ENCODE results near the gene ZFP36.

The ZFP36 gene

DNA sequence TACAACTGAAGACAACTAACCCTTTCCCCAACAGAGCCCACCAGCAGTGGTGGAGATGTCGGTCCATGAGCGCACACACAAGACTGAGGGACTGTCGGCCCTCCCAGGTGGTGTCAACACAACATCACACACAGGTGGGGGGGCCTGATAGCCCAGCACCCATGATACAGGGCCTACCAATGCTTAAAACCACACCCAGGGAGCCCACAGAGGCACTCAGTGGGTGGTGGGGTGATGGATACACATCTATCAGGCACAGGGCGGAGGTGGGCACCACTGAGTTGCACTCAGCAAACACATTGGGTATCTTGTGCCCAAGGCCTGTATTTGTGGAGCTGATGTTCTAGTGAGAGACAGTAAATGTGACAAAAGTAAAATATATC, 7.0 kb upstream of the ZFP36 start:
- H3K27ac ChIP-seq: no peak overlapping the region

DNA sequence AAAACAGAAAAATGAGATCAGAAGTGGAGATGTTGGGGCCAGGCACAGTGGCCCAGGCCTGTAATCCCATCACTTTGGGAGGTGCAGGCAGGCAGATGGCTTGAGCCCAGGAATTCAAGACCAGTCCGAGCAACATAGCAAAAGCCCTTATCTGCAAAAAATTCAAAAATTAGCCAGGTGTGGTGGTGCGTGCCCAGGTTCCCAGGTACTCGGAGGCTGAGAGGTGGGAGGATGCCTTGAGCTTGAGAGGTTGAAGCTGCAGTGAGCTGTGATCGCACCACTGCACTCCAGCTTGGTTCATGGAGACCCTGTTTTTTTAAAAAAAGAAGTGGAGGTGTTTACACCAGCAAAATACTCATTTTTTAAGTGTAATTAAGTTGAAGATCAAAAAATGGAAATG, 6.6 kb upstream of the ZFP36 start:
- H3K27ac ChIP-seq: no peak overlapping the region
- TF ChIP-seq, protein P1, sequence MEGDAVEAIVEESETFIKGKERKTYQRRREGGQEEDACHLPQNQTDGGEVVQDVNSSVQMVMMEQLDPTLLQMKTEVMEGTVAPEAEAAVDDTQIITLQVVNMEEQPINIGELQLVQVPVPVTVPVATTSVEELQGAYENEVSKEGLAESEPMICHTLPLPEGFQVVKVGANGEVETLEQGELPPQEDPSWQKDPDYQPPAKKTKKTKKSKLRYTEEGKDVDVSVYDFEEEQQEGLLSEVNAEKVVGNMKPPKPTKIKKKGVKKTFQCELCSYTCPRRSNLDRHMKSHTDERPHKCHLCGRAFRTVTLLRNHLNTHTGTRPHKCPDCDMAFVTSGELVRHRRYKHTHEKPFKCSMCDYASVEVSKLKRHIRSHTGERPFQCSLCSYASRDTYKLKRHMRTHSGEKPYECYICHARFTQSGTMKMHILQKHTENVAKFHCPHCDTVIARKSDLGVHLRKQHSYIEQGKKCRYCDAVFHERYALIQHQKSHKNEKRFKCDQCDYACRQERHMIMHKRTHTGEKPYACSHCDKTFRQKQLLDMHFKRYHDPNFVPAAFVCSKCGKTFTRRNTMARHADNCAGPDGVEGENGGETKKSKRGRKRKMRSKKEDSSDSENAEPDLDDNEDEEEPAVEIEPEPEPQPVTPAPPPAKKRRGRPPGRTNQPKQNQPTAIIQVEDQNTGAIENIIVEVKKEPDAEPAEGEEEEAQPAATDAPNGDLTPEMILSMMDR (conservative IDR thresholded peaks at IDR 0.05): no peak

More for the DNA sequence above, 7.0 kb upstream of the ZFP36 start:
- TF ChIP-seq, protein P1 (conservative IDR thresholded peaks at IDR 0.05): no peak

DNA sequence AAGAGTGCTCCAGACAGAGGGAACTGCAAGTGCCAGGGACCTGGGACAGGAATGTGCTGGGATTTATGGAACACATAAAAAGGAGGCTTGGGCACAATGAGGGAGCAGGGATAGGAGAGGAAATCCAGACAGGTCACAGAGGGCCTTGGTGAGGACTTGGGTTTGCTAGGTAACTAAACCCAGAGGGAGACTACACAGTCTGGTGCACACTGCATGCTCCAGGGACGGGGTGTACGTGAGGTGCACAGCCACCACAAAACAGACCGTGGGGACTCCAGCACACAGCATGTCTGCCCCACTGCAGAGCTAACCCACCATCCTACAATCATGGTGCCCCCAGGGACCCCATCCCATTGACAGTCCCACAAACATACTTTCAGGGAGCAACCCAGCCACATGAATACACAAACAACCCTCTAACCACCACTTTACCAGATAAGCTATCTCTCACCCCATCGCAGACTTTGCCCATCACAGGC, 5.5 kb upstream of the ZFP36 start:
- TF ChIP-seq, protein P1 (conservative IDR thresholded peaks at IDR 0.05): no peak
- H3K27ac ChIP-seq: peak overlapping the region; percentile 99

DNA sequence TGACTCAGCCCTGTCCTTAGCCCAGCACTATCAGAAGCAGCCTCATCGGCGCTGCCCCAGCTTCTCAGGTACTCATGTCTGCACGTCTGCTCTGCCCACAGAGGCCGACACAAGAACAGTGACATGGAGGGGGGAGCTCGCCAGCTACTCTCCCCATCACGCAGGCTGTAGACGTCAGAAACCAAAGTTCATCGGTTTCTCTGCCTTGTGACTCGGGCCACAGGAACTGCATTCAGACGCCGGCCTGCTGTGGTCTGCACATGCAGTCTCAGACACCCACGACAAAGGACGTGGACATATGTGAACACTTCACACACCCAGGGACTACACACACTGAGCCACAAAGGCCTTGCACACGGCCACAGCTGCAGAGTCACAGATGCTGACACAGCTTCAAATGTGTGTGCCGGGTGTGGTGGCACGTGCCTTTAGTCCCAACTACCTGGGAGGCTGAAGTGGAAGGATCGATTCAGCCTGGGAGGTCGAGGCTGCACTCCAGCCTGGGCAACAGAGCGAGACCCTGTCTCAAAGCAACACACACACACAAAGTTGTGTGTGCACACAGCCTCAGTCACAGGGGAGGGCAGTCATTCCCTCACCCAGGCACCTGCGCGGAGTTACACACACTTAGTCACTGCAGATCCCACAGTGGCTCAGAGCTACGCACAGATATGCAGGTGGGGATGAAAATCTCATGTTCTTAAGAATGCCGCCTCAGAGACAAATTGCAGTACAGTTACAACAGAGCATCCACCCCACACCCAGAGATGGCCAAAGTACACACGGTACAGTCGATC, 4.9 kb upstream of the ZFP36 start:
- TF ChIP-seq, protein P1 (conservative IDR thresholded peaks at IDR 0.05): no peak

DNA sequence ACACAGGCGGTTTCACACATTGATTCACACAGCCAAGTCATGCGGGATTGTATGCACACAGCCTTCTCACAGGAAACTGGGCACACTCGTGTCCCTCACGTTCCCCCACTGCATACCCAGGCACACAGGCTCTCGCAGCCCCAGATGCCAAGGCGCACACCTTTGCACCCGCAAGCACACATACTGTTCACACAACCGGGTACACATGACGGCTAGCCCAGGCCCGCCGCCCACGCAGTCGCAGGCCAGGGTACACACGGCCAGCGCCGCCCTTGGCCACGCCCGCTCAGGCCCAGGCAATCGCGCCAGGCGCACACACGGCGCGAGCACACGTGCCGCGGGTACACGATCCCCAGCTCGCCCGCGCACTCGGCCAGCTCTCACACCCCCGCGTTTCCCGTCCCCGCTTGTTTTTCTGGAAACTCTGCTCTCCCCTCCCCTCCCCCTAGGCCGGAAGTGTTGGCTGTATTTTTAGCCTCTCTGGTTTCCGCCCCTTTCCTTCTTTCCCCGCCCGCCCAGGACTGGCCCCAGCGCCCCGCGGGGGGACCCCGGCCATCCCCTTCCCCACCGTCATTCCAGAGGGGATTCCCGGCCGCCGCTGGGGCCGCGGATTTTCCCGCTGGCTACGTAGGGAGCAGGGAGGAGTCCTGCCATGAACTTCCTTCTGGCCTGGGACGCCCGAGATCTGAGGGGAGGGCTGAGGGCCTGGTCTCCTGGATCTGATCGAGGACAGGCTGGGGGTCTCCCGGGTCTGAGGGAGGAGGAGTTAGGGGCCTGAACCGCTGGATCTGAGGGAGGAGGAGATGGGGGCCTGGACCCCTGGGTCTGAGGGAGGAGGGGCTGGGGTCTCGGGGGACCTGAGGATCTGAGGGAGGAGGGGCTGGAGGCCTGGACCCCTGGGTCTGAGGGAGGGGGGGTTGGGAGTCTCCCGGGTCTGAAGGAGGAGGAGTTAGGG, 4.0 kb upstream of the ZFP36 start:
- TF ChIP-seq, protein P1 (conservative IDR thresholded peaks at IDR 0.05): no peak
- peak overlapping the region; percentile 99 for H3K27ac ChIP-seq

More for the DNA sequence above, 4.9 kb upstream of the ZFP36 start:
- H3K27ac ChIP-seq: peak overlapping the region; percentile 99

DNA sequence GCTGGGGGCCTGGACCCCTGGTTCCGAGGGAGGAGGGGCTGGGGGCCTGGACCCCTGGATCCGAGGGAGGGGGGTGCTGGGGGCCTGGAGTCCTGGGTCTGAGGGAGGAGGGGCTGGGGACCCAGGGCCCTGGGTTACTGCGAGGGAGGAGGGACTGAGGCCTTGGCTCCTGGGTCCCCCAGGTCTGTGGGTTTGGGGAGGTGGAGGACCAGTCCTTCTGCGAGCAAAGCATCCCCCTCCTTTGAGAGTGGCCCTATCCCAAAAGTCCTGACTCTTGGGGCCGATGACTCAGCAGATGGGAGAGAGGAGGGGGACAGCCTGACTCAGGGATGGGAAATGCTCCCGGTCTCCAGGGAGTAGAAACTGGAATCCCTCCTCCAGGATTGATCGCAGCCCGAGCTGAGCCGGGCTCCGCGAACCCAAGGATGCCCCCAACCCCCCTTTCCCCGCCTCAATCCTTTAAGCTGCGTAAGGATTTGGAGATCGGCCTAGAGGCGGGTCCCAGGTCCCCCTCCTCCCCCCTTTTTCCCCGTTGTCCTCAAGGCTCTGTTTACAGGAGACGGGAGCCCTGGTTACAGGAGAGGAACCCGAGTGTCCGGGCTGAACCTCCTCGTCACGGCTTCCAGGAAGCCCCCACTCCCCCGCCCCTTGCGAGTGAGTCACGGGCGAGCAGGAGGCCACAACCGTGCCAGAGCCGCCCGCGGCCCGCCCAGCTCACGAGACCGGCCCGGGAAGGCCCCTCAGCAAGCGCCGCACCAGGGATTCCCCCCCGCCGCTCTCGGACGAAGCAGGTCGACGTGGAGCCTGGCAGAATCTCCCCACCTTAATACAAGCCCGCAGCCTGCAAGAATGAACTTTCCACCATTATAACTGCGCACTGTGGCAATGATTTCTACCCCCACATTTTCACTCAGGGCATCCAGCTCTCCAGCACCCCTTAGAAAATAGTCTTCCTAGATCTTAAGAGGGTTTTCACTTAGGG, 3.0 kb upstream of the ZFP36 start:
- H3K27ac ChIP-seq: peak overlapping the region; percentile 99
- TF ChIP-seq, protein P1 (conservative IDR thresholded peaks at IDR 0.05): no peak

All from VCaP (cell line).